NCI-H2227 (cell line): ENCODE measurements around the gene CISD1.

Experiments used
- DNase-seq: peaks from one replicate; lab custom pipeline; 2025; ENCODE audit not compliant: unreplicated experiment; lab: John Stamatoyannopoulos, UW

Gene CISD1

GRCh38 chr10:58305821-58306220, 36.9 kb downstream of the CISD1 start:
- no peak for DNase-seq

DNA sequence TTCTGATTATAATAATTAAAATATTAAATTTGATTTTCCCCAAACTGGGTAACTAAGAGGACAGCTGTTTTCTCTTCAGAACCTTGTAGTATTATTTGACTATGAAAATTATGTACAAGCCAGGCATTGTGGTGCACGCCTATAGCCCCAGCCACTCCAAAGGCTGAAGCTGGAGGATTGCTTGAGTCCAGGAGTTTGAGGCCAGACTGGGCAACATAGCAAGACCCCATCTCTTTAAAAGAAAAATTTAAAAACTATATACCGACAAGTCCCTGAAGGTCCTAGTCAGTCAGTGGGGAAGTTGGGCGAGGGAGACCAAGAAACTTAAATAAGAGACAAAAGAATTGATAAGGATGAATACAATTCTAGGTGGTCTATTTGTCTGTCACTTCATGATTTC, 38.7 kb downstream of the CISD1 start:
- no peak for DNase-seq

DNA sequence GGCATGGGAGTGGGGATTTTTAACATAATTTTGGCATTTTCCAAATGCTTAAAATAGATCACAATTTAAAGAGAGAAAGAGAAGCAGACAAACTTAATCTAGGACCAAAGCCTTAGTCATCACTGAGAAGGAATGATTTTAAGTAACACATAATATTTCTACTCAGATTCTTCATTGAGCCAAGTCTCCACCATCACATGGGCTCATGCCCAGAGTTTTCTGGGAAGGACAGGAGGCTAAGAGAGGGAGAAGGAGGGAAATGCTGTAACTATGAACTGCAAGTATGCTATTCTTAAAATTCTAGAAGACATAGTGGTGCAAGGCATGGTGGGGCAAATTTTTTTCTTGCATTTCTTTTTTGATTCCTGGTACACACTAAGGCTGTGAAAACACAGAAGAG, 42.1 kb downstream of the CISD1 start:
- no peak for DNase-seq

GRCh38 chr10:58316874-58317273, 47.9 kb downstream of the CISD1 start:
- DNase-seq: no peak

DNA sequence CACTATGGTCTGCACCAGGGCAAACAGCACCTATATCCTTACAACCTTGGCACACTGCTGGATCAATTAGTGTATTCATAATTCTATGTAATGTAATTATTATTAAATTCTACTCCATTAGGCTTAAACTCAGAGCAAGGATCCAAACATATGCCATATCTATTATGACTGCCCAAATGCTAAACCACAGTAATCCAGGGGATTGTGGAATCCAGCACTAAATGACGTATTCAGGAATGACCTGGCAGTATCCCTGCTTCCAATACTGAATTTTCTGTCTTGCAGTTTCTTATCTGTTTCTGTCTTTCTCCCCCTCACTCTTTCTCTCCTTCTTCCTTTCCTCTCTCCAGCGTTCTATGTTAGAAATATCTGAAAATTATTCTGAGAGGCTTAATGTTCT, 49.4 kb downstream of the CISD1 start:
- DNase-seq: no peak

- DNase-seq: no peak
Measured at GRCh38 chr10:58319599-58319998, 50.6 kb downstream of the CISD1 start.

DNA sequence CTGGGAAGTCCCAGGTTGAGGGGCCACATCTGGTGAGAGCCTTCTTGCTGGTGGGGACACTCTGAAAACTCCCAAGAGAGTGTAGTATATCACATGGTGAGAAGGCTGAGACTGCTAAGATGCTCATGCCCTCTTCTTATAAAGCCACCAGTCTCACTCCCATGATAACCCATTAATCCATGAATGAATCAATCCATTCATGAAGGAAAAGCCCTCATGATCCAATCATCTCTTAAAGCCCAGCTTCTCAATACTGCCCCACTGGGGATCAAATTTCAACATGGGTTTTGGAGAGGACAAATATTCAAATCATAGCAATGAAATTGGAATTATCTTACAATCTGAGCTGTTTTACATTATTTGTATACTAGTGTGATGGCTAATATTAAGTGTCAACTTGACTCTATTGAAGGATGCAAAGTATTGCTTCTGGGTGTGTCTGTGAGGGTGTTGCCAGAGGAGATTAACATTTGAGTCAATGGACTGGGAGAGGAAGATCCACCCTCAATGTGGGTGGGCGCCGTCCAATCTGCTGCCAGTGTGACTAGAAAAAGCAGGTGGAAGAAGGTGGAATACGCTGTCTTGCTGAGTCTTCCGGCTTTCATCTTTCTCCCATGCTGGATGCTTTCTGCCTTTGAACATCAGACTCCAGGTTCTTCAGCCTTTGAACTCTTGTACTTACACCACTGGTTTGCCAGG, 51.5 kb downstream of the CISD1 start:
- no peak for DNase-seq

DNA sequence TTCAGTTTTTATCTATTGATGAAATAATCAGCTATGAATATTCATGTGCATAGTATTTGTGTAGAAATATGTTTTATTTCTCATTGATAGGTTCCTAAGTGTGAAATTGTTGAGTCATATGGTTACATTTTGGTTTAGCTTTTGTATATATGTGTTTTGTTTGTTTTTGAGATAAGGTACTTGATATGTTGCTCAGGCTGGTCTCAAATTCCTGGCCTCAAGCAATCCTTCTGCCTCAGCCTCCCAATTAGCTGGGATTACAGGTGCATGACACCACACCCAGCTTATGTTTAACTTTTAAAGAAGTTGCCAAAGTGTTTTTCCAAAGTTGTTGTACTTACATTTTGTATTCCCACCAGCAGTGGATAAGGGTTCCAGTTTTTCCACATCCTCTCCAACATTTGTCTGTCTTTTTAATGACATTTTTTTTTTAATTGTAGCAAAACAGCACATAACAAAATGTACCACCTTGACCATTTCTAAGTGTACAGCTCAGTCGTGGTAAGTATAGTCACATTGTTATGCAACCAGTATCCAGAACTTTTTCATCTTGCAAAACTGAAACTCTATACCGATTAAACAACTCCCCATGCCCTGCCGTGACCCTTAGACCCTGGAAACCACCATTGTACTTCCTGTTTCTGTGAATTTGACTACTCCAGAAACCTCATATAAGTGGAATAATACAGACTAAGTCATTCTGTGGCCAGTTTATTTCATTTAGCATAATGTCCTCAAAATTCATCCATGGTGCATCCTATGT, 53.3 kb downstream of the CISD1 start:
- DNase-seq: no peak

DNA sequence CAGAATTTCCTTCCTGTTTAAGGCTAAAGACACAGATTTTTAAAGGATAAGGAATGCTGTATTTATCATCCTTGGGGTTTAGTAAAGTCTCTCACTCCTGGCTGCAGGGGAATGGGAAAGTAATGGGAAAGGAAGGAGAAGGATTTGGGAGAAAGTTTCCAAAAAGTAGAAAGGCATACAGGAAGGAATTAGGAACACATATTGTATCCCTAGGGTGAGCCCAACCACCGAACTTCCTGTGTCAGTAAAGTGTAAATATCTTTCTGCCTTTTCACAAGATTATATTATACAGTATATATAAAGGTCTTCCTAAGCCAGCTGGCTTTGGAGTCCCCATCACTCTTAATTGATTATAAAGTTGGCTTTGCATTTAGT, 53.9 kb downstream of the CISD1 start:
- DNase-seq: no peak

- no peak for DNase-seq
Measured at GRCh38 chr10:58326967-58327381, 58.0 kb downstream of the CISD1 start.

DNA sequence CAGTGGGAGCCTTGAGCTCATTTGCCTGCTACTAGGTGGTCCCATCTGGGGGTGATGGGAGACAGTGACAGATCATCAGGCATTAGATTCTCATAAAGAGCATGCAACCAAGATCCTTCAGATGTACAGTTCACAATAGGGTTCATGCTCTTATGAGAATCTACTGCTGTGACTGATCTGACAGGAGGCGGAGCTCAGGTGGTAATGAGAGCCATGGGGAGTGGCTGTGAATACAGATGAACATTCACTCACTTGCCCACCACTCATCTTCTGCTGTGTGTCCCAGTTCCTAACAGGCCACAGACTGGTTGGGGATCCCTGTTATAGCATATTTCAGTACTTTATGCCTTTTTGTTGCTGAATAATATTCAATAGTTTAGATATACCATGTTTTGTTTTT, 59.3 kb downstream of the CISD1 start:
- no peak for DNase-seq

DNA sequence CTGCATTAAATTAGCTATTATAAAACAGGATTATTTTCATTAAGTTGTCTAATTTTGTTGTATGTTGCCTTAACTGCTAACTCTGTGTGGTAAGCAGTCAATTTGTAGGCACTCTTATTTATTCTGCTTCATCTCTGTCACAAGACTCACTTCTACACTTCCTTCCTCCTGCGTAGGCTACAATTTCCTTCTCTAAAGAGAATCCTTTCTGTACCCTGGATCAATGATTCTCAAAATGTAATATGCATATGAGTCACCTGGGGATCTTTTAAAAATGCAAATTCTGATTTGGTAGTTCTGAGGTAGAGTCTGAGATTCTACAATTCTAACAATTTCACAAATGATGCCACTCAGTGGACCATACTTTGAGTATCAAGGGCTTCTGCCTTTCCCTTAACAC, 61.5 kb downstream of the CISD1 start:
- no peak for DNase-seq

DNA sequence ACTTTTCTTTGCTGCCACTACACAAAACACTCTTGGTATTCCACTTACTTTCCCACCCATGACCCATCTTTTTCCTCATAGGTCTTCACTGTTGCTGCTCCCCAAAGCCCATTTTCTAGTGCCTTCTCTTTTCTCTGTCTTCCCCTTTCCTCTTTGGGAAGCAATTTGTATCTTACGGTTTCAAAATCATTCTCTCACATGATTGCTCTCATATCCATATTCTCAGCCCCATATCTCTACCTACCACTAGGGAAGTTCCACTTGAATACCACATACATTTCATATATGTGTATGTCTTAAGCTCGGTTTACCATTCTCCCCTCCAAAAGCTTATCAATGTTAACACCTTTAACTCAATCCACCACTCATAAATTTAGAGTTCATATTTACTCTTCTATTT, 62.7 kb downstream of the CISD1 start:
- DNase-seq: no peak

- DNase-seq: peak; percentile 82
Measured at GRCh38 chr10:58334817-58335305, 65.9 kb downstream of the CISD1 start, which contains the start of gene UBE2D1. Gene UBE2D1 (plus strand): TSS chr10:58335006. CDS start chr10:58335202, 196 bp downstream.

DNA sequence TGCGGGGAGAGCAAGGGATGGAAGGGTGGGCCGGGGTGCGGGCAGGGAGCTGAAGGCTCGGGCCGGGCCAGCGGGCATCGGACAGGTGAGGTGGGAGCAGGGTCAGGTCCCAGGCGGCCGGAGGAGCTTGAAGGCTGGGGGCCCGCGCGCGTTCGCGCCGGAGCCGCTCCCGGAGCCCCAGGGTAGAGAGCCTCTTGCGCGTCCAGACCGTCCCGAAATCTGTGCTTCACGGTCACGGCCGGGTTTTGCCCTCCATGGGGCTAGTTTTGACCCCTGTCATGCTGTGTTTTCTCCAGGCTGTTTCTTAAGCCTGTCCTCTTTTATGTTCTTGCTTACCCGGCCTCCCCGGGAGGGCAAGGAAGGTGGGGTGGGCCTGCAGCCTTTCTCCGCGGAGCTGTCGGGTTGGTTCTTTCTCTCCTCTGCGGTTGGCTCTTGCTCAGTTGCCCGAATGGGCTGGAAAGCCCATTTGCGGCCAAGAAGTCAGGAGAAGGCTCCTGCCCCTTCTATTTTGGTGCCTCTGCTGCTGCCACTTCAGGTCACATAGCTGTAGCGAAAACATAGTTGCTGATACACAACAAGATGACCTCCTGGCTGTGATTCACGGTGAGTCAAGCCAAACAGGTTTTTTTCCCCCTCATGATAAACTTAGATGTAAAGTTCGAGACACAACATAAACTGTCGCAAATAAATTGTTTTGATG, 66.5 kb downstream of the CISD1 start:
- DNase-seq: peak; percentile 11

DNA sequence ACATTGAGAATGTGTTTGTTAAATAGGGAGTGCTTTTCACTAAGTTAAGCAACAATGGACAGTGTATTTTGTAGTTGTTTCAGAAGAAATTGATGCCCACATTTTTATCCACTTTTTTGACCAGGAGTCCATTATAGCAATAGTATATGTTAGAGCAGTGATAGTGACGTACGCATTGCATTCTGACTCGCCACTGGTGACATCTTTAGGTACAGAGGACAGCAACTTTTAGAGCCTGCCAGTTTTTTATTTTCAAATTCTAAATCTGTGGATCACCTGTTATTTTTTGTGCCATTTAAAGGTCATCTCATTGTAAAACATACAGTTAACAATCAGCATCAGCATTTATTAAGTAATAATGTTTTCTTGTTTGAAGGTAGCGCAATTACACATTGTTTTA, 67.3 kb downstream of the CISD1 start:
- DNase-seq: no peak
